Measurements from ENCODE around the gene HSPA1A. TPM values are rescaled to one million over a fixed set of nuclear protein-coding genes. Genes with fewer than 3 reads are reported as not detected.

Gene HSPA1A
- total and polyA plus RNA-seq, 9 of the 15 experiments (the other 6 are each of a cell fraction or from before 2014, with no cell fraction given) = 2.2 to 273 (median 107) TPM

DNA sequence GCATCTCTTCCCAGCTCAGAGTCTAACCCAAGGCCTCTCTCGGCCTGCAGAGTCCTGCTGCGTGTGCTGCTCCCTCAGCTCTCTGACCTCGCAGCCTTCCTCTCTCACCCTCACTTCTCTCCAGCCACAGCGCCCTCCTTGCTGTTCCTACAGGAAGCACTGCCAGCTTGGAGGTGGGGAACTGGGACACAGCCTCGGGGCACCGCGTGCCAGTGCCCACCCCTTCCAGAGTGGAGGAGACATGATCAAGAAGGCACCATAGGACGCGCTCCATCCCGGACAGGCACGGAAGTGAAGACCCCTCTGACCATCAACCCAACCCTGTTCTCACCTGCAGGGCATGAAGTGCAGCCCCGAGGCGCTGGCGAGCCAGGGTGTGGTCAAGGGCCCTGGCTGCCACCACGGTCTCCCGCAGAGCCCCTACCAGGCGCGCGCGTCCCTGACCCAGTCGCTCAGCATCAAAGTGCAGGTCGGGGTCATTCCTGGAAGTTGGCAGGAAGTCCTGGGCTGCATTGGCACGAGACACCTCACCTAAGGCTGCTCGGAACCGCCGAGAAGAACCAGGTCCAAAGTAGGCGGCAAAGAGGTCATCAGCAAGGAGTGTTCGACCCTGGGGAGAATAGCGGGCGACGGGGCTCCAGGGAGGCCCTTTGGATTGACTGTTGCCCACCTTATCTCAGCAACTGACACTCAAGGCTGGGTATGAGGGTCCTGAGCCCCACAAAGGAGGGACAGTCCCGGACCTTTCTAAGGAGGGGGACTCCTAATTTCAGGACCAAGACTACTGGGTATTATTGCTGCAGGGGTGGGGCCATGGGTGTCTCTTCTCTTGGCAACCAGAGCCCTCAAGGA lies 39.5 kb upstream of the HSPA1A start (continued):
- TF ChIP-seq ZC3H4 (CRISPR knock-in tag; IDR thresholded peaks at IDR 0.05; ENCODE audit: borderline replicate concordance) (peak; percentile 30; the same call in 1 of the 2 replicates), RBFOX2 (IDR thresholded peaks at IDR 0.05; ENCODE audit: low read depth, low read length) (0 out of 2 replicates have a peak, but pooled peaks have one; percentile 29), ZBTB17 (CRISPR knock-in tag; IDR thresholded peaks at IDR 0.05) (no peak), ZFP30 (CRISPR knock-in tag; IDR thresholded peaks at IDR 0.05; ENCODE audit: borderline replicate concordance) (no peak)
- TF ChIP-seq, protein P1, sequence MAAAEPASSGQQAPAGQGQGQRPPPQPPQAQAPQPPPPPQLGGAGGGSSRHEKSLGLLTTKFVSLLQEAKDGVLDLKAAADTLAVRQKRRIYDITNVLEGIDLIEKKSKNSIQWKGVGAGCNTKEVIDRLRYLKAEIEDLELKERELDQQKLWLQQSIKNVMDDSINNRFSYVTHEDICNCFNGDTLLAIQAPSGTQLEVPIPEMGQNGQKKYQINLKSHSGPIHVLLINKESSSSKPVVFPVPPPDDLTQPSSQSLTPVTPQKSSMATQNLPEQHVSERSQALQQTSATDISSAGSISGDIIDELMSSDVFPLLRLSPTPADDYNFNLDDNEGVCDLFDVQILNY (CRISPR knock-in tag; IDR thresholded peaks at IDR 0.05) = 0 out of 2 replicates have a peak, but pooled peaks have one; percentile 88

DNA sequence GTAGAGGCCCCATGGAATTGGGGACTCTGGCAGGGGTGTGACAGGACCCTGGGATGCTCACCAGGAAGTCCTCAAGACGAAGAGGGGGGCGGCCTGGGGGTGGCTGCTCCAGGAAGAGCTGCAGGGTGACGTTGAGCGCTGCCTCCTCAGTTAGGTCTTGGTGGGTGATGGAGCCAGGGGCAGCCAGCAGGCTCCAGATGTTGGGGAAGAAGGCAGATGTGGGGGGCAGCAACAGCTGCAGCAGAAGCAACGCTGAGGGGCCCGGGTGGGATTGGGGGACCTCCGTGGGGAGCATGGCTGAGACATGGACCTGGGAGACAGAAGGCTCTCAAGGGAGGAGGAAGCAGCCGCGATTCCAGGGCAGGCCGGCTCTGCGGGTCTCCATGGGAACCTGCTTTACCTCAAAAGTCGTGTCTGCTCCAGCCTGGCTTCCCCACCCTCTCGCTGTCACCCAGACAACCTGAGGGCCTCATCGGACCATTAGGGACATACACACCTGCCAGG lies 38.8 kb upstream of the HSPA1A start:
- Histone ChIP-seq H3K36me3 (ENCODE audit: control insufficient read depth, insufficient read depth, low read length) (peaks cover 42% of the 10 kb centered on the region; the same call in 2 of the 3 replicates), H3K79me2 (ENCODE audit: control insufficient read depth, insufficient read depth, low read length) (no peaks in the 10 kb centered on the region), H3K27me3 (ENCODE audit: control insufficient read depth in 2 of 2, insufficient read depth in 2 of 2, low read length in 2 of 2) (no peaks in the 10 kb centered on the region), H3K9ac (ENCODE audit: insufficient read depth in 1 of 2, low read depth in 2 of 2, low read length in 2 of 2) (peak overlapping the region; percentile 64 to 88), H2AFZ (ENCODE audit: low read depth, low read length) (peak overlapping the region; percentile 36), H3K27ac (ENCODE audit: extremely low read depth, low read depth, low read length) (peak overlapping the region; percentile 87), H4K20me1 (replicated peaks; ENCODE audit: control insufficient read depth, insufficient read depth, low read length) (no peaks in the 10 kb centered on the region), H3K9me1 (ENCODE audit: control insufficient read depth, insufficient read depth, low read length) (peaks cover 6% of the 10 kb centered on the region), H3K9me3 (replicated peaks; ENCODE audit: control insufficient read depth, insufficient read depth, low read depth, low read length) (no peaks in the 10 kb centered on the region), H3K4me1 (replicated peaks in 1 of 2; ENCODE audit: control insufficient read depth in 2 of 2, insufficient read depth in 2 of 2, low read length in 2 of 2) (peaks cover 43 to 85% of the 10 kb centered on the region in 2 experiments), H3K4me3 (peak overlapping the region; percentile 10; the same call in 1 of the 2 replicates), H3K4me2 (ENCODE audit: insufficient read depth, low read length) (peak overlapping the region; percentile 56)
- intact Hi-C loops (cut with micrococcal nuclease) = loop anchor here (2.0 to 10.0 kb wide), 2 partner anchors 18 to 232 kb away; partner anchors contain the start of genes ATP6V1G2, DDX39B, NFKBIL1 and VARS1
- DNase-seq (ENCODE audit: extremely low read depth in 1 of 4, low spot score in 3 of 4) (no peak), ATAC-seq (peak; percentile 16), FAIRE-seq (no peak)
- POLR2A ChIA-PET = interaction anchor here (0.5 to 8.8 kb wide), 11 partner anchors 14 to 183 kb away, joined by 4 to 47 read pairs (median 9); partner anchors contain the start of genes ABHD16A, GPANK1, HSPA1B and NELFE
- in situ Hi-C loops (cut with MboI) = no loop called here
- BruUV-seq (replicated peaks) = no TSS peak
- CTCF ChIA-PET (ENCODE audit: low intra/inter-chr PET ratio) = no interaction called here
- WGBS (ENCODE audit: insufficient coverage, low coverage, missing lambda C conversion rate) = 18% methylated on average over 14 of the region's 14 CpGs
- TF ChIP-seq MED1 (CRISPR knock-in tag; IDR thresholded peaks at IDR 0.05; ENCODE audit: borderline replicate concordance) (no peak), ZNF316 (IDR thresholded peaks at IDR 0.05) (no peak), ADNP (tag; IDR thresholded peaks at IDR 0.05) (no peak), ZBTB1 (CRISPR knock-in tag; IDR thresholded peaks at IDR 0.05; ENCODE audit: borderline replicate concordance, low read depth) (peak; percentile 69; the same call in 1 of the 2 replicates), KAT7 (CRISPR knock-in tag; IDR thresholded peaks at IDR 0.05; ENCODE audit: borderline replicate concordance) (peak; percentile 22; the same call in 1 of the 2 replicates)
- TF ChIP-seq, protein P2, sequence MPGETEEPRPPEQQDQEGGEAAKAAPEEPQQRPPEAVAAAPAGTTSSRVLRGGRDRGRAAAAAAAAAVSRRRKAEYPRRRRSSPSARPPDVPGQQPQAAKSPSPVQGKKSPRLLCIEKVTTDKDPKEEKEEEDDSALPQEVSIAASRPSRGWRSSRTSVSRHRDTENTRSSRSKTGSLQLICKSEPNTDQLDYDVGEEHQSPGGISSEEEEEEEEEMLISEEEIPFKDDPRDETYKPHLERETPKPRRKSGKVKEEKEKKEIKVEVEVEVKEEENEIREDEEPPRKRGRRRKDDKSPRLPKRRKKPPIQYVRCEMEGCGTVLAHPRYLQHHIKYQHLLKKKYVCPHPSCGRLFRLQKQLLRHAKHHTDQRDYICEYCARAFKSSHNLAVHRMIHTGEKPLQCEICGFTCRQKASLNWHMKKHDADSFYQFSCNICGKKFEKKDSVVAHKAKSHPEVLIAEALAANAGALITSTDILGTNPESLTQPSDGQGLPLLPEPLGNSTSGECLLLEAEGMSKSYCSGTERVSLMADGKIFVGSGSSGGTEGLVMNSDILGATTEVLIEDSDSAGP (CRISPR knock-in tag; IDR thresholded peaks at IDR 0.05) = no peak
- TF ChIP-seq, protein P3, sequence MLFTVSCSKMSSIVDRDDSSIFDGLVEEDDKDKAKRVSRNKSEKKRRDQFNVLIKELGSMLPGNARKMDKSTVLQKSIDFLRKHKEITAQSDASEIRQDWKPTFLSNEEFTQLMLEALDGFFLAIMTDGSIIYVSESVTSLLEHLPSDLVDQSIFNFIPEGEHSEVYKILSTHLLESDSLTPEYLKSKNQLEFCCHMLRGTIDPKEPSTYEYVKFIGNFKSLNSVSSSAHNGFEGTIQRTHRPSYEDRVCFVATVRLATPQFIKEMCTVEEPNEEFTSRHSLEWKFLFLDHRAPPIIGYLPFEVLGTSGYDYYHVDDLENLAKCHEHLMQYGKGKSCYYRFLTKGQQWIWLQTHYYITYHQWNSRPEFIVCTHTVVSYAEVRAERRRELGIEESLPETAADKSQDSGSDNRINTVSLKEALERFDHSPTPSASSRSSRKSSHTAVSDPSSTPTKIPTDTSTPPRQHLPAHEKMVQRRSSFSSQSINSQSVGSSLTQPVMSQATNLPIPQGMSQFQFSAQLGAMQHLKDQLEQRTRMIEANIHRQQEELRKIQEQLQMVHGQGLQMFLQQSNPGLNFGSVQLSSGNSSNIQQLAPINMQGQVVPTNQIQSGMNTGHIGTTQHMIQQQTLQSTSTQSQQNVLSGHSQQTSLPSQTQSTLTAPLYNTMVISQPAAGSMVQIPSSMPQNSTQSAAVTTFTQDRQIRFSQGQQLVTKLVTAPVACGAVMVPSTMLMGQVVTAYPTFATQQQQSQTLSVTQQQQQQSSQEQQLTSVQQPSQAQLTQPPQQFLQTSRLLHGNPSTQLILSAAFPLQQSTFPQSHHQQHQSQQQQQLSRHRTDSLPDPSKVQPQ (CRISPR knock-in tag; IDR thresholded peaks at IDR 0.05; ENCODE audit: borderline replicate concordance) = no peak
